GM12878 (cell line): Measurements from ENCODE around the gene KIF12. TPM values are rescaled to one million over a fixed set of nuclear protein-coding genes. Genes with fewer than 3 reads are reported as not detected.

Source experiments
- ATAC-seq: fragments of 200-7000 bp; cut with Tn5 transposase; 3 replicates; pipeline ENCODE4 v1.9.1; 2020; ENCODE audit warnings: mild to moderate bottlenecking, moderate library complexity
- BruUV-seq: library from RNA; stranded (reverse); fragments of 400-500 nt; replicated peaks from 2 replicates; lab custom pipeline; 2021; lab: Mats Ljungman, UMichigan
- CTCF ChIA-PET: fragments of 300-600 bp; sonication (Branson Sonifier 250); formaldehyde crosslinking; extraction: SDS; loops from one replicate; lab custom pipeline; 2021; ENCODE audit warnings: inconsistent platforms; lab: Yijun Ruan, JAX
- POLR2A ChIA-PET: fragments of 350-600 bp; formaldehyde crosslinking; extraction: SDS; loops from one replicate; lab custom pipeline; 2021; ENCODE audit warnings: inconsistent platforms; lab: Charles Lee
- RAD21 ChIA-PET: fragments of 300-600 bp; sonication (Branson Sonifier 250); formaldehyde crosslinking; loops from one replicate; lab custom pipeline; 2023; ENCODE audit warnings: antibody characterized with exemption; ENCODE audit not compliant: unreplicated experiment; lab: Charles Lee
- SMC1A ChIA-PET: fragments of 300-600 bp; sonication (Branson Sonifier 250); formaldehyde crosslinking; loops from one replicate; lab custom pipeline; 2023; ENCODE audit not compliant: unreplicated experiment, uncharacterized antibody; lab: Charles Lee
- DNase-seq: peaks from one replicate; pipeline ENCODE4 v3.0.0-alpha.2; 2011; ENCODE audit warnings: low read depth, low spot score
- FAIRE-seq: peaks from 3 replicates; lab custom pipeline; 2011; peaks lifted over from hg19 to GRCh38; lab: Jason Lieb, UNC
- H2AFZ ChIP-seq: 2 replicates; pipeline ENCODE4 v1.6.0; 2011; ENCODE audit warnings: low read depth, low read length, control low read depth; ENCODE audit not compliant: control insufficient read depth
- H3K27ac ChIP-seq: 2 replicates; pipeline ENCODE4 v1.5.1; 2011; ENCODE audit warnings: control low read depth; ENCODE audit not compliant: control insufficient read depth, insufficient read depth
- H3K27me3 ChIP-seq, 2 experiments: replicated peaks in 1 of 2; 2 replicates each; pipeline versions ENCODE4 v1.6.0 to v1.6.1; 2011; ENCODE audit warnings: low read length in 1 of 2; ENCODE audit not compliant: control insufficient read depth in 2 of 2, insufficient read depth in 2 of 2
- H3K36me3 ChIP-seq, 2 experiments: 2 replicates each; pipeline ENCODE4 v1.5.1; 2011; ENCODE audit warnings: low read length in 1 of 2; ENCODE audit not compliant: control insufficient read depth in 2 of 2, insufficient read depth in 2 of 2
- H3K4me1 ChIP-seq: 2 replicates; pipeline ENCODE4 v1.6.1; 2011; ENCODE audit warnings: mild to moderate bottlenecking, low read length, moderate library complexity, mixed read lengths; ENCODE audit not compliant: control insufficient read depth, insufficient read depth
- H3K4me2 ChIP-seq: 2 replicates; pipeline ENCODE4 v1.6.0; 2011; ENCODE audit warnings: control low read depth; ENCODE audit not compliant: control insufficient read depth, insufficient read depth
- H3K4me3 ChIP-seq: fragments of 200-600 bp; sonication (generic); 2 replicates; pipeline ENCODE4 v1.5.1; 2016
- H3K79me2 ChIP-seq: 2 replicates; pipeline ENCODE4 v1.6.0; 2011; ENCODE audit warnings: low read length; ENCODE audit not compliant: control insufficient read depth, insufficient read depth
- H3K9ac ChIP-seq: 2 replicates; pipeline ENCODE4 v1.8.0; 2011; ENCODE audit warnings: low read length, control low read depth, mixed read lengths; ENCODE audit not compliant: control insufficient read depth, insufficient read depth
- H3K9me3 ChIP-seq: replicated peaks from 3 replicates; pipeline ENCODE4 v1.5.1; 2011; ENCODE audit warnings: mild to moderate bottlenecking, low read length; ENCODE audit not compliant: control insufficient read depth, insufficient read depth
- H4K20me1 ChIP-seq: 2 replicates; pipeline ENCODE4 v1.6.0; 2011; ENCODE audit not compliant: control insufficient read depth, insufficient read depth
- ATF7 ChIP-seq: fragments of 450-650 bp; IDR thresholded peaks from 2 replicates; pipeline ENCODE4 v1.6.1; 2016; ENCODE audit warnings: low read depth, mild to moderate bottlenecking
- BHLHE40 ChIP-seq, 2 experiments: fragments of 450-650 bp in 1 of 2; IDR thresholded peaks; 2 replicates each; pipeline ENCODE4 v1.6.1; 2011 to 2017; ENCODE audit warnings: low read depth in 2 of 2, borderline replicate concordance in 1 of 2, improper control_type of control experiment in 1 of 2, low read length in 1 of 2, mild to moderate bottlenecking in 1 of 2
- CBX5 ChIP-seq: sonication (generic); IDR thresholded peaks from 2 replicates; pipeline ENCODE4 v1.6.1; 2016; ENCODE audit warnings: low read depth, moderate library complexity, mild to moderate bottlenecking, inconsistent platforms
- GABPA ChIP-seq: IDR thresholded peaks from 2 replicates; pipeline ENCODE4 v1.6.1; 2014; ENCODE audit warnings: antibody characterized with exemption, low read depth, mild to moderate bottlenecking, inconsistent platforms
- KLF5 ChIP-seq: fragments of 450-650 bp; IDR thresholded peaks from 2 replicates; pipeline ENCODE4 v1.6.1; 2014; ENCODE audit warnings: mild to moderate bottlenecking; ENCODE audit not compliant: partially characterized antibody
- MAX ChIP-seq: IDR thresholded peaks from 2 replicates; pipeline ENCODE4 v1.6.1; 2012; ENCODE audit warnings: low read depth, low read length, improper control_type of control experiment
- NFYA ChIP-seq: IDR thresholded peaks from 2 replicates; pipeline ENCODE4 v1.6.1; 2011; ENCODE audit warnings: low read depth, mild to moderate bottlenecking, low read length, improper control_type of control experiment, borderline replicate concordance
- STAT3 ChIP-seq: IDR thresholded peaks from 2 replicates; pipeline ENCODE4 v1.6.1; 2011; ENCODE audit warnings: low read depth, low read length, improper control_type of control experiment
- TAF1 ChIP-seq: IDR thresholded peaks from 2 replicates; pipeline ENCODE4 v1.6.1; 2011; ENCODE audit warnings: mild to moderate bottlenecking, low read depth, low read length, borderline replicate concordance
- ZBTB4 ChIP-seq: fragments of 450-650 bp; formaldehyde crosslinking; IDR thresholded peaks from 2 replicates; pipeline ENCODE4 v1.4.0; 2022; ENCODE audit warnings: mild to moderate bottlenecking, moderate library complexity
- ZNF592 ChIP-seq: fragments of 450-650 bp; IDR thresholded peaks from 2 replicates; pipeline ENCODE4 v1.6.1; 2017; ENCODE audit warnings: mild to moderate bottlenecking, moderate library complexity
- WGBS: methylation state at CpG from one replicate; pipeline ENCODE4 v1.1.6; 2016; ENCODE audit warnings: low lambda C conversion rate; ENCODE audit not compliant: insufficient replicate concordance, insufficient coverage; ENCODE audit errors: missing lambda C conversion rate; 5-methylcytosine and 5-hydroxymethylcytosine counted together
- in situ Hi-C: fragments of 300-500 bp; cut with MboI; formaldehyde crosslinking; loops from 9 replicates; pipeline ENCODE4 v1.14.3; 2018; ENCODE audit warnings: mixed read lengths
- intact Hi-C: fragments of 100-400 bp; cut with micrococcal nuclease; formaldehyde crosslinking; loops from one replicate; pipeline ENCODE4 v1.14.2; 2022; ENCODE audit not compliant: unreplicated experiment
- polyA plus RNA-seq, 11 experiments: library from polyadenylated mRNA; depleted of rRNA in 4 of 11; unstranded in 6 of 11; stranded (reverse) in 5 of 11; fragments of >200 nt; fragmentation: Nextera tagmentation in 4 of 11; fragmentation: Illumina TruSeq in 1 of 11; extraction: Ambion mirVana in 4 of 11; extraction: Trizol in 1 of 11; gene quantifications; 1 replicate in 1 of 11; 2 replicates in 10 of 11; pipeline versions ENCODE4 v1.2.1 to v1.2.3, GENCODE V29; 2011 to 2016; ENCODE audit warnings: inconsistent platforms in 2 of 11, missing spikeins in 2 of 11, low read depth in 1 of 11
- total RNA-seq, 4 experiments: library from RNA; depleted of rRNA in 3 of 4; stranded (reverse); fragments of >200 nt in 3 of 4; fragmentation: Illumina TruSeq in 1 of 4; extraction: Trizol in 1 of 4; gene quantifications; 2 replicates each; pipeline versions ENCODE4 v1.2.1 to v1.2.3, GENCODE V29; 2013 to 2021

The KIF12 gene
- total and polyA plus RNA-seq, 10 of the 15 experiments (the other 5 are each of a cell fraction or from before 2014, with no cell fraction given), result not detected

GRCh38 chr9:114051706-114052105, 47.4 kb downstream of the KIF12 start:
- in situ Hi-C loops (no loop called here), intact Hi-C loops (no loop called here)
- Histone ChIP-seq H3K4me3 (no peak overlapping the region), H3K79me2 (no peaks in the 10 kb centered on the region), H3K27ac (no peak overlapping the region), H3K27me3 (peaks cover 0 to 3% of the 10 kb centered on the region in 2 experiments; a peak in 1 of 4 replicates), H2AFZ (no peak overlapping the region), H3K9me3 (no peaks in the 10 kb centered on the region), H3K36me3 (no peaks in the 10 kb centered on the region), H3K4me2 (no peak overlapping the region), H3K9ac (no peak overlapping the region), H4K20me1 (no peaks in the 10 kb centered on the region), H3K4me1 (no peaks in the 10 kb centered on the region)
- SMC1A ChIA-PET, result no interaction called here
- 4% methylated on average over 7 of the region's 7 CpGs for WGBS
- no peak for FAIRE-seq
- DNase-seq, result no peak
- TF ChIP-seq GABPA, result no peak
- no peak for TF ChIP-seq STAT3
- no peak for TF ChIP-seq KLF5
- no peak for TF ChIP-seq ATF7
- TF ChIP-seq MAX, result no peak
- no peak for TF ChIP-seq ZBTB4 (CRISPR knock-in tag)
- no peak for TF ChIP-seq BHLHE40 (IDR thresholded peaks at IDR 0.05; ENCODE audit: borderline replicate concordance in 1 of 2, low read depth in 2 of 2, low read length in 1 of 2)
- no peak for TF ChIP-seq TAF1
- TF ChIP-seq CBX5, result no peak
- no peak for TF ChIP-seq ZNF592
- TF ChIP-seq NFYA, result no peak
- POLR2A ChIA-PET, result no interaction called here
- no TSS peak for BruUV-seq
- RAD21 ChIA-PET, result no interaction called here
- no peak for ATAC-seq
- CTCF ChIA-PET, result no interaction called here
